ENCODE measurements around the gene ATP8A2.

Gene ATP8A2

GRCh38 chr13:25827831-25828465 is 456.2 kb downstream of the ATP8A2 start:
- no peak for DNase-seq

- no peak for DNase-seq
Measured at GRCh38 chr13:25833761-25834160, 462.0 kb downstream of the ATP8A2 start.

GRCh38 chr13:25836574-25837336 is 465.0 kb downstream of the ATP8A2 start:
- DNase-seq: no peak

GRCh38 chr13:25839371-25839770 is 467.6 kb downstream of the ATP8A2 start:
- DNase-seq: no peak

GRCh38 chr13:25840261-25840660 is 468.5 kb downstream of the ATP8A2 start:
- DNase-seq: no peak

GRCh38 chr13:25840931-25841330 is 469.2 kb downstream of the ATP8A2 start:
- no peak for DNase-seq

- no peak for DNase-seq
Measured at GRCh38 chr13:25843692-25844091, 471.9 kb downstream of the ATP8A2 start.

- no peak for DNase-seq
Measured at GRCh38 chr13:25844559-25845434, 473.0 kb downstream of the ATP8A2 start.

- no peak for DNase-seq
Measured at GRCh38 chr13:25846222-25846984, 474.6 kb downstream of the ATP8A2 start.

GRCh38 chr13:25847145-25847544 is 475.4 kb downstream of the ATP8A2 start:
- DNase-seq: no peak

GRCh38 chr13:25847635-25848626 is 476.2 kb downstream of the ATP8A2 start:
- no peak for DNase-seq

GRCh38 chr13:25848812-25849745 is 477.3 kb downstream of the ATP8A2 start:
- no peak for DNase-seq

- DNase-seq: no peak
Measured at GRCh38 chr13:25857830-25858229, 486.1 kb downstream of the ATP8A2 start.

GRCh38 chr13:25859528-25859927 is 487.8 kb downstream of the ATP8A2 start:
- no peak for DNase-seq

GRCh38 chr13:25860265-25860664 is 488.5 kb downstream of the ATP8A2 start:
- DNase-seq: no peak

GRCh38 chr13:25860862-25861261 is 489.1 kb downstream of the ATP8A2 start:
- DNase-seq: no peak

- DNase-seq: no peak
Measured at GRCh38 chr13:25862156-25862555, 490.4 kb downstream of the ATP8A2 start.

GRCh38 chr13:25864116-25864515 is 492.3 kb downstream of the ATP8A2 start:
- no peak for DNase-seq

- no peak for DNase-seq
Measured at GRCh38 chr13:25864936-25865335, 493.2 kb downstream of the ATP8A2 start.

GRCh38 chr13:25865391-25865790 is 493.6 kb downstream of the ATP8A2 start:
- no peak for DNase-seq

Data from NCI-H187 treated with DMSO at 0.1 percent for 48 hours (cell line).